Measurements from ENCODE around the gene SLC13A2. TPM values are rescaled to one million over a fixed set of nuclear protein-coding genes. Genes with fewer than 3 reads are reported as not detected.

Gene SLC13A2
- total RNA-seq, 1 experiment from 2014 or later: not detected

GRCh38 chr17:28507567-28508203 lies 34.2 kb downstream of the SLC13A2 start:
- POLR2A ChIA-PET: no interaction called here
- Histone ChIP-seq H3K27ac (ENCODE audit: low read length) (no peak overlapping the region), H3K36me3 (ENCODE audit: control insufficient read depth, insufficient read depth, low read length) (no peaks in the 10 kb centered on the region), H3K4me1 (ENCODE audit: control insufficient read depth, insufficient read depth, low read length) (no peaks in the 10 kb centered on the region), H3K9me3 (ENCODE audit: control insufficient read depth, insufficient read depth, low read depth, low read length) (no peaks in the 10 kb centered on the region), H3K4me3 (ENCODE audit: low read depth in 2 of 2, low read length in 2 of 2) (no peak overlapping the region), H3K27me3 (ENCODE audit: control insufficient read depth, insufficient read depth, low read length) (peaks cover 6% of the 10 kb centered on the region)
- no TSS peak for BruUV-seq (replicated peaks)
- ATAC-seq (peak; percentile 20; the same call in 1 of the 2 replicates), DNase-seq (ENCODE audit: low read depth, low spot score) (no peak)
- TF ChIP-seq SIN3A (IDR thresholded peaks at IDR 0.05; ENCODE audit: borderline replicate concordance, insufficient read depth, low read depth, low read length) (no peak), REST (IDR thresholded peaks at IDR 0.05; ENCODE audit: insufficient read depth in 1 of 2, low read depth in 2 of 2, low read length in 1 of 2) (no peak), TCF7L2 (IDR thresholded peaks at IDR 0.05; ENCODE audit: low read depth, low read length) (no peak), POLR2AphosphoS5 (IDR thresholded peaks at IDR 0.05; ENCODE audit: low read depth, low read length) (no peak), CTCF (IDR thresholded peaks at IDR 0.05) (no peak)
- CTCF ChIA-PET: no interaction called here
- in situ Hi-C loops (cut with HindIII; ENCODE audit: low pct_unique_long_range_greater_than_20kb, low sequenced_read_pairs) (no loop called here), intact Hi-C loops (cut with micrococcal nuclease; ENCODE audit: unreplicated experiment) (no loop called here)

- ChIA-PET CTCF (no interaction called here), POLR2A (no interaction called here)
- H3K27ac ChIP-seq (ENCODE audit: low read length): no peak overlapping the region
- H3K4me3 ChIP-seq (ENCODE audit: low read depth in 2 of 2, low read length in 2 of 2): no peak overlapping the region
- DNase-seq (ENCODE audit: low read depth, low spot score) (no peak), ATAC-seq (no peak)
- no peaks in the 10 kb centered on the region for H3K4me1 ChIP-seq (ENCODE audit: control insufficient read depth, insufficient read depth, low read length)
- in situ Hi-C loops (cut with HindIII; ENCODE audit: low pct_unique_long_range_greater_than_20kb, low sequenced_read_pairs): no loop called here
- peaks cover 6% of the 10 kb centered on the region; the same call in 1 of the 2 replicates for H3K27me3 ChIP-seq (ENCODE audit: control insufficient read depth, insufficient read depth, low read length)
- no peaks in the 10 kb centered on the region for H3K36me3 ChIP-seq (ENCODE audit: control insufficient read depth, insufficient read depth, low read length)
- BruUV-seq (replicated peaks): no TSS peak
- TF ChIP-seq CTCF (IDR thresholded peaks at IDR 0.05) (no peak), TCF7L2 (IDR thresholded peaks at IDR 0.05; ENCODE audit: low read depth, low read length) (no peak), POLR2AphosphoS5 (IDR thresholded peaks at IDR 0.05; ENCODE audit: low read depth, low read length) (no peak), REST (IDR thresholded peaks at IDR 0.05; ENCODE audit: insufficient read depth in 1 of 2, low read depth in 2 of 2, low read length in 1 of 2) (no peak), SIN3A (IDR thresholded peaks at IDR 0.05; ENCODE audit: borderline replicate concordance, insufficient read depth, low read depth, low read length) (no peak)
- intact Hi-C loops (cut with micrococcal nuclease; ENCODE audit: unreplicated experiment): no loop called here
- H3K9me3 ChIP-seq (ENCODE audit: control insufficient read depth, insufficient read depth, low read depth, low read length): no peaks in the 10 kb centered on the region
These were observed 34.8 kb downstream of the SLC13A2 start for GRCh38 chr17:28508211-28508724.
